ENCODE measurements around the gene TPSB2.
"Not testable (repeated sequence)": the region's sequence is repeated elsewhere in the genome, so short reads cannot be mapped to it uniquely, and the experiment has no call there.

The TPSB2 gene

GRCh38 chr16:1199347-1200013 is 30.5 kb downstream of the TPSB2 start:
- DNase-seq (ENCODE audit: low read depth): no peak

DNA sequence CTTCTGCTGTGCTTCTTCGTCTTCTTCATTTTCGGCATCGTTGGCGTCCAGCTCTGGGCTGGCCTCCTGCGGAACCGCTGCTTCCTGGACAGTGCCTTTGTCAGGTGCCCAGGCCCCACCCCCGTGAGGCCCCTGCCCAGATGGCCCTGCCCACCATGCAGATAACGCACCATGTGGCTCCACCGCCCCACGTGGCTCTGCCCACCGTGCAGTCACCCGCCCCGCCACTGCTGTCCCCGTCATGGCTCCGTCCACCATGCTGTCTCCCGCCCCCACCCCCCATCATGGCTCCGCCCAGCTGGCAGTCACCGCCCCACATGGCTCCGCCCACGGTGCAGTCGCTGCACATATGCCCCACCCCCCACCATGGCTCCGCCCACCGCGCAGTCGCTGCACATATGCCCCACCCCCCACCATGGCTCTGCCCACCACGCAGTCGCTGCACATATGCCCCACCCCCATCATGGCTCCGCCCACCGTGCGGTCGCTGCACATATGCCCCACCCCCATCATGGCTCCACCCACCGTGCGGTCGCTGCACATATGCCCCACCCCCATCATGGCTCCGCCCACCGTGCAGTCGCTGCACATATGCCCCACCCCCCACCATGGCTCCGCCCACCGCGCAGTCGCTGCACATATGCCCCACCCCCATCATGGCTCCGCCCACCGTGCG is 31.2 kb downstream of the TPSB2 start:
- DNase-seq (ENCODE audit: low read depth): not testable (repeated sequence)

- DNase-seq (ENCODE audit: low read depth): no peak
Measured at GRCh38 chr16:1198194-1198593, 31.8 kb downstream of the TPSB2 start.

DNA sequence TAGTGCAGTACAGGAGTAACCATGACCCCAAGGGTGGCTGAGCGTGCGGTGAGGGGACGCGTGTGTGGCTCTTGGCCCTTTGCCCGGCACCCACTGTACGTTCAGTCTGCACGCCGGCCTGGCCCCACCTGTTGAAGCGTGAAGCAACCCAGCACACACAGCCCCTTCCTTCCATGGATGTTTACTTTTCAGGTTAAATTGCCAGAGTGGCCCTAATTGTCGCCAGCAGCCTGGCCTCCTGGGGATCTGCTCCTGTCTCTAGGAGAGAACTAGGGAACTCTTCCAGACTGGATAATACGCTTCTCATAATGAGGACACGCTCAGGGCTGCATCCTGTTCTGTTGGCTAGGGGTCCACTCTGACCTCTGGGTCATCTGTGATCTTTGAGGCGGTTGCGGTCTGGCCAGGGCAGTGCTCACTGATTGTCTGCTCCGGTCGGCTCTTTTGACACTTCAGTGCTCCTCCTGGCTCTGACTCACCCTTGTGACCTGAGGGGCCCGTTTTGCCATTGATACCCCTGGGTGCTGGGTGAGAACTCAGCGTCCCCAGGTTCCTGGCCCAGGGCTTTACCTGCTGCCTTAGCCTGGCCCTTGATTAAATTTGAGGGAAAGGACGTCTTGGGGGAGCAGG is 32.6 kb downstream of the TPSB2 start:
- no peak for DNase-seq (ENCODE audit: low read depth)

DNA sequence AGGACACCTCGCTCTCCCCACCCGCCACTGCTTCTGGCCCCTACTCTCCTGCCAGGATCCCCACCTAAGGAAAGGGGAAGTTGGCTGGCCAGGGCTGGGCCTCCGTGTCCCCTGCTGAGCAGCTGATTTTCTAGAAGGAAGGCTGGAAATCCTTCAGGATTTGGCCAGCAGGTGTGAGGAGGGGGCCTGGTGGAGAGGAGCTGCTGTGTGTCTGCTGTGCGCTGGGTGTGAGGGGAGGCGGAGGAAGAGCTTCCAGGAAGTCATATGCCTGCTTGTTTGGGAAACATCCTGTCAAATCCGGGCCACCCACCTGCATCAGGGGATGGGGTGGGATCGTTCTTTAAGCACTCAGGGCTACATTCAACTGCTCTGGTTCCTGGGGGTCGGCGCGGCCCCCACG is 33.5 kb downstream of the TPSB2 start:
- no peak for DNase-seq (ENCODE audit: low read depth)

DNA sequence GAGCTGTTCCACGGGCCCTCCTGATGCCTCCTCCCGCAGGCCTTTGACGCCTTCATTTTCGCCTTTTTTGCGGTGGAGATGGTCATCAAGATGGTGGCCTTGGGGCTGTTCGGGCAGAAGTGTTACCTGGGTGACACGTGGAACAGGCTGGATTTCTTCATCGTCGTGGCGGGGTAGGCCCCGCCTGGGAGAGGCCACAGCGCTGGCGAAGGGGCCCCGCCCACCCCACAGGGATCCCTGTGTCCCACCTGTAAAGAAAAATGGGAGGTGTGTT is 34.7 kb downstream of the TPSB2 start:
- DNase-seq (ENCODE audit: low read depth): no peak

- peak; percentile 12 for DNase-seq (ENCODE audit: low read depth)
Measured at GRCh38 chr16:1194665-1195392, 35.2 kb downstream of the TPSB2 start.

DNA sequence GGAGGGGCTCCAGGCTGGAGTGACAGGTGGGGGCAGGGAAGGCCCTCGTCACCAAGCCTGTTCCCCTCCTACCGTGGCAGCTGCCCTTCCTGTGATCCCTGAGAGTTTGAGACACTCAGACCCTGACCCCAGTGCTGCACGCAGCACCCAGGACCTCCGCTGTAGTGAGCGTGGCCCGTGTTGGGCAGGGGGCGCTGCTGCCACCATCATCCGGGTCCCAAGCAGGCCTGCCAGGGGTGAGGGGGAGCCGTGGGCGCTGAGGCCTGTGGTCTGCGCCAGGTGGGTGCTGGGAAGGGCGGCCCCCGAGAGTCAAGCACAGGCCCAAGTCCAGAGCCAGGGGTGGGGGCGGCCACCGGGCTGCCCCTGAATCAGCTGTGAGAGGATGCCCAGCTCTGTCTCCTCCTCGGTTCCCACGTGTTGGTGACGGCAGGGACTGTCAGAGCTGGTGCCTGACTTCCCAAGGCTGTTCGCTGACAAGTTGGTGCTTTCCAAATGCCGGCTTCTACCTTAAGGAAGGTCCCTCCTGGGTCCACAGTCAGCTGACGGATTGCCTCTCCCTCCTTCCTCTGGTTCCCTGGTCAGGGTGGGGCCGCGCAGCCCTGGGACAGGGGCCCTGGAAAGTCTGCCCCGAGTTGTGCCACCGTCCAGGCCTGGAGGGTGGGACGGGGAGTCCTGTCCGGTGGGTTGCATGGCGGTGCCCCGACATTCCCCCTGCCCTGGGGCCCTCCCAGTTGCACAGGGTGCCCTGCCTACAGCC is 36.0 kb downstream of the TPSB2 start:
- DNase-seq (ENCODE audit: low read depth): no peak

GRCh38 chr16:1193143-1193824 is 36.7 kb downstream of the TPSB2 start:
- DNase-seq (ENCODE audit: low read depth): no peak

DNA sequence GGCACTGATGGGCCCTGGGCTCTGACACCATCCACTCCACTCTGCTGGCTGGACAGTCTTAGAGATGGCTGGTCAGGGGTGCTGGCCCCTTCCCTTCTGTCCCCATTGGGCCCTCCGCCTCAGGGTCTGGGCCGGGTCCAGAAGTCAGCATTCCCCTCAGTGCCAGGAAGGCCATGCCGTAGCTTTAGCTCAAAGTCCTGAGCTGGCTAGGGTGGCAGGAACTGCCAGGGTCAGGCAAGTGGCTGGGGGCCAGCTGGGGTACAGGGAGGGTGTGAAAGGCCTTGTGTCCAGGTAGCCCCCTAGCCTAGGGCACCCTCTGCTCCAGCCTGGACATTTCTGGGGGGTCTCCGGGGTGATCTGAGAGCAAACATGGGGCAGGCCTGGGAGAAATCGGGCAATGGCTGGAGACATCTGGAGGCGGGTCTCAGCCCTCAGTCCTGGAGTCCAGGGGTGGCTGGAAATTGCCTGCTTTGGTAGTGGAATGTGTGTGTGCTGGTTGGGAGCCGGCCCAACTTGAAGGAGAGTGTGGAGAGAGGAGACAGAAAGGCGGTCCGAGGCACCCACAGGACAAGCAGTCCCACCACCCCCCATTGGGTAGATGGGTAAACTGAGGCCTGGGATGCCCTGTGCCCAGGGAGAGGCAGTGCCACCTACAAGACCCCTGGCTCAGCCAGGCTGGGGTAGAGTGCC is 37.5 kb downstream of the TPSB2 start:
- DNase-seq (ENCODE audit: low read depth): no peak

GRCh38 chr16:1190789-1191188 is 39.2 kb downstream of the TPSB2 start:
- not testable (repeated sequence) for DNase-seq (ENCODE audit: low read depth)

DNA sequence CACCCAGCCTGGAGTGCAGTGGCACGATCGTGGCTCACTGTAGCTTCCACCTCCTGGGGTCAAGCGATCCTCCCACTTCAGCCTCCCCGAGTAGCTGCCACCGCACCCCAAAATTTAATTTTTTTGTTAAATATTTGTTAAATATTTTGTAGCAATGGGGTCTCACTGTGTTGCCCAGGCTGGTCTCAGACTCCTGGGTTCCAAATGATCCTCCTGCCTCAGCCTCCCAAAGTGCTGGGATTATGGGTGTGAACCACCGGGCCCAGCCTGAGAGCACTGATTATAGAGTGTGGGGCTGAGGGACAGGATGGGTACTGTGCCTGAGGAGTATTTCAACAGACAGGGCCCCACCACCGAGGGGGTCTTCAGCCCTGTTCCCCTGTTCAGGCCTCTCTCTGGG is 40.5 kb downstream of the TPSB2 start:
- DNase-seq (ENCODE audit: low read depth): no peak

GRCh38 chr16:1188432-1189189 is 41.4 kb downstream of the TPSB2 start:
- peak; percentile 34 for DNase-seq (ENCODE audit: low read depth)

- not testable (repeated sequence) for DNase-seq (ENCODE audit: low read depth)
Measured at GRCh38 chr16:1185460-1186207, 44.4 kb downstream of the TPSB2 start.

DNA sequence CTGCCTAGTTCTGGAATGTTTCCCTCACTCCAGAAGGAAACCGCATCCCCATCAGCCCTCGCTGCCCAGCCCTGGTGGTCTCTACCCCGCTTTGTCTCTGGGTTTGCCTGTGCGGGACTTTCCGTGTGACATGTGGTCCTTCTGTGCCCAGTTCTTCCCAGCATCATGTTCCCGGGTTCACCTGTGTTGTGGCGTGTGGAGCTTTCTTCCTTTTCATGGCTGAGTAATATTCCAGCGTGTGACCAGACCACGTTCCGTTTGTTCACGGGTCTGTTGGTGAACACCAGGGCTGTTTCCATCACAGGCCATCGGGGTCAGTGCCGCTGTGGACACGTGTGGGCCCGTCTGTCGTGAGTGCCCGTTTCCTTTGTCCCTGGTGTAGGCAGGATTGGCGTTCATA is 45.0 kb downstream of the TPSB2 start:
- no peak for DNase-seq (ENCODE audit: low read depth)

DNA sequence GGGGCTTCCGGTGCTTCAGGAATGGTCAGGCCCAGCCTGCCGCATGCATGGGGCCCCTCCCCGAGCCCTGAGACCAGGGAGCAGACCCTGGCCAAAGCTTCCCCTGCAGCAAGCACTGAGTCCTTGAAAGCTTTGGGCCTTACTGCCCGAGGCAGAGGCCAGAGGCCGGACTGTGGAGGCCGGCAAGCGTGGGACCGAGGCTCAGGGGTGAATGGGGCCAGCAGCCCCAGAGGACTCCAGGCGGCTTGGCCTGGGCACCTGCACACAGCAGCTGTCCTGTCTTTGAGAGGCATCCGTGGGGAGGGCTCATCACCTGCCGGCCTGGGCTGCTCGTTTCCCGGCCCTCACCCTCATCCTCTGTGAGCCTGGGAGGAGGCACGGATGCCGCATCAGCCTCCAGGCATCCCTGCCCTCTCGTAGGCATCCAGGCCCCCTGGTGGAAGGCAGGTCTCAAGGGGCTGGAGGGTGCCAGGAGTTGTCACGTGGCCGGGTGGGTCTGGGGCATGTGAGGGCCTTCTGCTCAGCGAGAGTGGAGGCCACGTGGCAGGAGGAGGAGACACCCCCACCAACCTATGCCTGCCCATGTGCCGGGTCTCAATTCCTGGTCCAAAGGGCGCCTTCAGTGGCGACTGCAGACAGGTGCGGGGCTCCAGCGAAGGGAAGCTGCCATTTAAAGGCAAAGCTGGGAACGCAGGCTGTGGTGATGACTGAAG is 45.7 kb downstream of the TPSB2 start:
- no peak for DNase-seq (ENCODE audit: low read depth)

- no peak for DNase-seq (ENCODE audit: low read depth)
Measured at GRCh38 chr16:1182950-1183907, 46.8 kb downstream of the TPSB2 start.

GRCh38 chr16:1182316-1182671 is 47.7 kb downstream of the TPSB2 start:
- DNase-seq (ENCODE audit: low read depth): no peak

Measured in activated T-cell treated with anti-CD3 and anti-CD28 coated beads for 48 hours (primary cell).